ENCODE data around the gene EPHA10. TPM values are rescaled to one million over a fixed set of nuclear protein-coding genes. Genes with fewer than 3 reads are reported as not detected.
"Not testable (repeated sequence)": the region's sequence is repeated elsewhere in the genome, so short reads cannot be mapped to it uniquely, and the experiment has no call there.

The EPHA10 gene
- total and polyA plus RNA-seq, 3 donors from 2014 or later, result 55.3 to 71.7 (median 64.2) TPM

GRCh38 chr1:37776946-37777516, 12.1 kb upstream of the EPHA10 start:
- Histone ChIP-seq H3K27me3 (no peaks in the 10 kb centered on the region), H3K36me3 (ENCODE audit: low read depth, missing control alignments) (no peaks in the 10 kb centered on the region), H3K4me1 (no peaks in the 10 kb centered on the region), H3K9me3 (no peaks in the 10 kb centered on the region), H3K27ac (no peak overlapping the region), H3K4me3 (no peak overlapping the region)
- TF ChIP-seq CTCF (IDR thresholded peaks at IDR 0.05) (no peak), POLR2A (IDR thresholded peaks at IDR 0.05) (no peak)
- 81 to 82% methylated on average over 4 of the region's 4 CpGs for WGBS, 2 donors
- DNase-seq, result no peak
- intact Hi-C loops (cut with DNase I; ENCODE audit: low total_unique reads), result no loop called here

- H3K9me3 ChIP-seq; DNase-seq; H3K27me3 ChIP-seq; H3K4me3 ChIP-seq; intact Hi-C loops (cut with DNase I; ENCODE audit: low total_unique reads); H3K4me1 ChIP-seq; H3K27ac ChIP-seq; H3K36me3 ChIP-seq (ENCODE audit: low read depth, missing control alignments): not testable (repeated sequence)
Measured at GRCh38 chr1:37771440-37771839, 6.5 kb upstream of the EPHA10 start.

GRCh38 chr1:37767488-37767887, 2.6 kb upstream of the EPHA10 start:
- Histone ChIP-seq H3K4me3 (no peak overlapping the region), H3K9me3 (no peaks in the 10 kb centered on the region), H3K4me1 (no peaks in the 10 kb centered on the region), H3K36me3 (ENCODE audit: low read depth, missing control alignments) (no peaks in the 10 kb centered on the region), H3K27ac (no peak overlapping the region), H3K27me3 (no peaks in the 10 kb centered on the region)
- no peak for TF ChIP-seq POLR2A (IDR thresholded peaks at IDR 0.05)
- no peak for TF ChIP-seq CTCF (IDR thresholded peaks at IDR 0.05)
- 36 to 40% methylated on average over 2 of the region's 2 CpGs for WGBS, 2 donors
- intact Hi-C loops (cut with DNase I; ENCODE audit: low total_unique reads), result no loop called here
- DNase-seq, result no peak

- WGBS, 2 donors, result 3 to 4% methylated on average over 18 to 27 of the region's 27 CpGs
- H3K4me3 ChIP-seq, result no peak overlapping the region
- H3K27me3 ChIP-seq, result no peaks in the 10 kb centered on the region
- H3K27ac ChIP-seq, result no peak overlapping the region
- H3K4me1 ChIP-seq, result no peaks in the 10 kb centered on the region
- no peaks in the 10 kb centered on the region for H3K36me3 ChIP-seq (ENCODE audit: low read depth, missing control alignments)
- no peak for DNase-seq
- no peaks in the 10 kb centered on the region for H3K9me3 ChIP-seq
- intact Hi-C loops (cut with DNase I; ENCODE audit: low total_unique reads), result no loop called here
- TF ChIP-seq POLR2A (IDR thresholded peaks at IDR 0.05) (no peak), CTCF (IDR thresholded peaks at IDR 0.05) (no peak)
Measured at GRCh38 chr1:37765916-37766664, 1.2 kb upstream of the EPHA10 start.

- Histone ChIP-seq H3K27me3 (no peaks in the 10 kb centered on the region), H3K36me3 (ENCODE audit: low read depth, missing control alignments) (no peaks in the 10 kb centered on the region), H3K9me3 (no peaks in the 10 kb centered on the region), H3K27ac (no peak overlapping the region), H3K4me1 (no peaks in the 10 kb centered on the region), H3K4me3 (no peak overlapping the region)
- 2 to 5% methylated on average over 28 to 29 of the region's 29 CpGs for WGBS, 2 donors
- intact Hi-C loops (cut with DNase I; ENCODE audit: low total_unique reads), result no loop called here
- TF ChIP-seq POLR2A (IDR thresholded peaks at IDR 0.05), result no peak
- TF ChIP-seq CTCF (IDR thresholded peaks at IDR 0.05), result no peak
- peak; percentile 68 for DNase-seq
Measured at GRCh38 chr1:37764414-37764825, 500 bp downstream of the EPHA10 start.

Measured in testis (tissue), 3 donors.